DOHH2 (cell line): Measurements from ENCODE around the gene HOXA10.

Experiments used
- H3F3A ChIP-seq: fragments of 200-600 bp; sonication (generic), shearing (Covaris generic); 2 replicates; pipeline ENCODE4 v1.6.0; 2016; ENCODE audit warnings: antibody characterized with exemption, mild to moderate bottlenecking; ENCODE audit not compliant: control insufficient read depth, insufficient read depth
- H3K27ac ChIP-seq: fragments of 200-600 bp; sonication (generic); 2 replicates; pipeline ENCODE4 v1.5.1; 2014; ENCODE audit warnings: low read depth, mild to moderate bottlenecking, low read length, moderate library complexity
- H3K27me3 ChIP-seq: fragments of 200-600 bp; sonication (generic); 2 replicates; pipeline ENCODE4 v1.6.1; 2014; ENCODE audit warnings: mild to moderate bottlenecking, low read length, mixed read lengths; ENCODE audit not compliant: control insufficient read depth
- H3K36me3 ChIP-seq: fragments of 200-600 bp; sonication (generic); 2 replicates; pipeline ENCODE4 v1.6.1; 2014; ENCODE audit warnings: mild to moderate bottlenecking, low read length, moderate library complexity, mixed read lengths; ENCODE audit not compliant: control insufficient read depth
- H3K4me1 ChIP-seq: fragments of 200-600 bp; sonication (generic); 2 replicates; pipeline ENCODE4 v1.6.1; 2014; ENCODE audit warnings: mild to moderate bottlenecking, low read length, mixed read lengths; ENCODE audit not compliant: control insufficient read depth
- H3K4me2 ChIP-seq: fragments of 200-600 bp; sonication (generic); 2 replicates; pipeline ENCODE4 v1.6.0; 2014; ENCODE audit warnings: mild to moderate bottlenecking, low read length, moderate library complexity
- H3K4me3 ChIP-seq: fragments of 200-600 bp; sonication (generic); 2 replicates; pipeline ENCODE4 v1.5.1; 2014; ENCODE audit warnings: mild to moderate bottlenecking, low read length, mixed read lengths
- H3K79me2 ChIP-seq: fragments of 200-600 bp; sonication (generic); 2 replicates; pipeline ENCODE4 v1.6.1; 2014; ENCODE audit warnings: mild to moderate bottlenecking, low read length, mixed read lengths; ENCODE audit not compliant: control insufficient read depth
- H3K9me2 ChIP-seq: fragments of 200-600 bp; sonication (generic); replicated peaks from 2 replicates; pipeline ENCODE4 v1.6.1; 2014; ENCODE audit warnings: mild to moderate bottlenecking, low read length, mixed read lengths; ENCODE audit not compliant: control insufficient read depth
- H3K9me3 ChIP-seq: fragments of 200-600 bp; sonication (generic); 2 replicates; pipeline ENCODE4 v1.6.1; 2014; ENCODE audit warnings: antibody characterized with exemption, low read length, mixed read lengths; ENCODE audit not compliant: control insufficient read depth, insufficient read depth
- H4K20me1 ChIP-seq: fragments of 200-600 bp; sonication (generic); 2 replicates; pipeline ENCODE4 v1.6.0; 2014; ENCODE audit warnings: low read depth, mild to moderate bottlenecking, antibody characterized with exemption, low read length, moderate library complexity; ENCODE audit not compliant: control insufficient read depth, insufficient read depth
- CTCF ChIP-seq: fragments of 200-600 bp; sonication (generic); IDR thresholded peaks from one replicate; pipeline ENCODE4 v1.5.1; 2014; ENCODE audit warnings: antibody characterized with exemption, mild to moderate bottlenecking, low read depth, low read length; ENCODE audit not compliant: poor library complexity, severe bottlenecking
- EZH2phosphoT487 ChIP-seq: fragments of 200-600 bp; sonication (generic); IDR thresholded peaks from 2 replicates; pipeline ENCODE4 v1.6.1; 2017; ENCODE audit warnings: borderline replicate concordance, mild to moderate bottlenecking, antibody characterized with exemption, low read length, moderate library complexity, mixed read lengths

Gene HOXA10

GRCh38 chr7:27141137-27141922, 32.8 kb downstream of the HOXA10 start:
- Histone ChIP-seq H3K4me1 (0 out of 2 replicates have a peak, but pooled peaks cover 5% of the 10 kb centered on the region), H3K36me3 (no peaks in the 10 kb centered on the region), H4K20me1 (no peaks in the 10 kb centered on the region), H3F3A (no peaks in the 10 kb centered on the region), H3K9me3 (no peaks in the 10 kb centered on the region), H3K4me2 (no peak overlapping the region), H3K4me3 (no peak overlapping the region), H3K79me2 (no peaks in the 10 kb centered on the region), H3K27me3 (peaks cover 38% of the 10 kb centered on the region), H3K9me2 (no peaks in the 10 kb centered on the region), H3K27ac (no peak overlapping the region)
- no peak for TF ChIP-seq EZH2phosphoT487
- no peak for TF ChIP-seq CTCF

DNA sequence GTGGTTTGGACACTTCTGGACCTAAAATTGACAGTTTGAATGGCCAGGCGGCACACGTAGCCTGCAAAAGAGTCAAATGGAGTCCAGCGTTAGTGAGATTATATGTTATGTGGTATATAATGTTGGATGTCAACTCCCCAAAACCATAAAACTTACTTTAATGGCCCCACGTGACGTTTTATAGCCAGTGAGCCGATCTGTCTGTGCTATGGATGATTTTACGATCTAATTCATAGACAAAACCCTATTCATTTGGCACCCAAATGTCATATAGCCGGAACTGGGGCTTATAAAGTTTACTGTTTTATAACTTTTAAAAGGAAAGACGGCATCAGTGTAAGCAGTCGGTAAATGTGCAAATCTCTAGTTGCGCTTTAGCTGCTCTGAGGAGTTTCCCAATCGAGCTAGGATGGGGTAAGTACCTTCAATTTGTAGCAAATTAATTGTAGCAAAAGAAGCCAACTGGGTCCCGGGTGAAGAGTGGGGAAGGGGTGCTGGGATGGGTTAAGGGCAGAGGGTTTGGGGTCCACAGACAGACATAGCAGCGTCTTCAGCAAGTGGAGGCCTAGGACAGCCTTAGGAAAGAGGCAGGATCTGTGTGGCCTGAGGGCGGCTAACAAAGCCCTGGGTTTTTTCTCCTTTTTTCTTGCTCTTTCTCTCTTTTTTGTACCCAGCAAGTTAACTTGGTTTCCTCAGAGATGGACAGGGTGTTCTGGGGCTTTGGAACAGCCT, 33.8 kb downstream of the HOXA10 start:
- H4K20me1 ChIP-seq = no peaks in the 10 kb centered on the region
- no peak overlapping the region for H3K27ac ChIP-seq
- H3K9me2 ChIP-seq = no peaks in the 10 kb centered on the region
- no peaks in the 10 kb centered on the region for H3F3A ChIP-seq
- TF ChIP-seq EZH2phosphoT487 = no peak
- no peak for TF ChIP-seq CTCF
- no peak overlapping the region for H3K4me2 ChIP-seq
- no peaks in the 10 kb centered on the region for H3K79me2 ChIP-seq
- H3K36me3 ChIP-seq = no peaks in the 10 kb centered on the region
- H3K4me3 ChIP-seq = no peak overlapping the region
- peaks cover 42% of the 10 kb centered on the region for H3K27me3 ChIP-seq
- H3K9me3 ChIP-seq = no peaks in the 10 kb centered on the region
- 0 out of 2 replicates have a peak, but pooled peaks cover 5% of the 10 kb centered on the region for H3K4me1 ChIP-seq

DNA sequence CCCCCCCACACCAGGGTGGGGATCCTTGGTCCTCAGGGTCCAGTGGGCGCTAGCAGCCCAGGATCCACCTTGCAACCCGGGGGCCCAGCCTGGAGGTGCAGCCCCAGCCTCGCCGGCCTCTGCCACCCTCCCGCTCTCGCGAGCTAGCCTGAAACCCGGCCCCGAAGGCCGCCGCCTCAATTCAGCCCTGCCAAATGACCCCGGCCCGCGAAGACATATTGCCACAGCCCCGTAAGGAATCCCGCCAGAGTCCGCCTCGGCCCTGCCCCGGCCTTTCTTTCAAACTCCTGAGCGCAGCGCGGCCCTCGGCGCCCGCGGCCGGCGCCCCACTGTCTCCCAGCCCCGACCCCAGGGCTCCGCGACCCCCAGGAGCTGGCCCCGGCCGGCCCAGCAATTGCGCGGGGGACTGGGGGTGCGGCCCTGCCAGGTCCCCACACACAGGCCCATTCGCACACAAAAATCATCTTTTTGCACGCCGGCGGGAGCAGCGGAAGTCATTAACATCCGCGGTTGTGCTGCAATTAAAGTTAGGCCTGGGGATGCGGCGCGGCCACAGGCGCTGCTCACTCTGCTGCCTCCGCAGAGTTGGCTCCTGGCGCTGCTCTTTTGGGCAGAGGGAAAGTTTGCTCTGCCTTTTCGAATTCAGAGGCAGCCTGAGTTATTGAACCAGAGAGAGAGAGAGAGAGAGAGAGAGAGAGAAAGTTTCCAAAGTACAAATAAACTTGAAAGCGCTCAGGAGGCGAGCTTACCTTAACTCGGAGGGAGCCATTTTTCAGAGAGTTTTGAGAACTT, 34.6 kb downstream of the HOXA10 start:
- Histone ChIP-seq H3K9me3 (no peaks in the 10 kb centered on the region), H3K4me1 (no peaks in the 10 kb centered on the region), H3K27me3 (peaks cover 46% of the 10 kb centered on the region), H4K20me1 (no peaks in the 10 kb centered on the region), H3K27ac (no peak overlapping the region), H3K9me2 (no peaks in the 10 kb centered on the region), H3K36me3 (no peaks in the 10 kb centered on the region), H3K79me2 (no peaks in the 10 kb centered on the region), H3K4me3 (no peak overlapping the region), H3K4me2 (no peak overlapping the region), H3F3A (no peaks in the 10 kb centered on the region)
- TF ChIP-seq CTCF = no peak
- no peak for TF ChIP-seq EZH2phosphoT487
